Prostate gland (tissue), 2 donors: ENCODE data around the gene ANKRD40.

ENCODE experiments used
- CTCF ChIP-seq, 4 experiments: fragments of 200-600 bp in 2 of 4; fragments of 450-650 bp in 2 of 4; sonication (generic) in 2 of 4; IDR thresholded peaks; 1 replicate in 3 of 4; 2 replicates in 1 of 4; pipeline ENCODE4 v1.5.1; 2016 to 2019; ENCODE audit warnings: antibody characterized with exemption in 4 of 4, mild to moderate bottlenecking in 2 of 4, moderate library complexity in 2 of 4
- POLR2A ChIP-seq: fragments of 450-650 bp; IDR thresholded peaks from one replicate; pipeline ENCODE4 v1.6.1; 2016; ENCODE audit warnings: antibody characterized with exemption, mild to moderate bottlenecking
- POLR2AphosphoS5 ChIP-seq: sonication (generic); formaldehyde crosslinking; IDR thresholded peaks from one replicate; pipeline ENCODE4 v1.6.1; 2017; ENCODE audit warnings: antibody characterized with exemption

GRCh38 chr17:50715471-50715870 lies 7.8 kb upstream of the ANKRD40 start:
- no peak for TF ChIP-seq CTCF (IDR thresholded peaks at IDR 0.05)
- TF ChIP-seq POLR2AphosphoS5, result no peak
- TF ChIP-seq POLR2A, result no peak
